Smooth muscle cell of the coronary artery (primary cell): ENCODE measurements around the gene RAI14. TPM values are rescaled to one million over a fixed set of nuclear protein-coding genes. Genes with fewer than 3 reads are reported as not detected.

ENCODE experiments used
- total RNA-seq: library from RNA; depleted of rRNA; stranded (reverse); fragments of >200 nt; gene quantifications from 2 replicates; pipeline ENCODE4 v1.2.3, GENCODE V29; 2014; ENCODE audit warnings: low replicate concordance

RAI14 gene
- total RNA-seq = 125 and 131 TPM in 2 replicates

DNA sequence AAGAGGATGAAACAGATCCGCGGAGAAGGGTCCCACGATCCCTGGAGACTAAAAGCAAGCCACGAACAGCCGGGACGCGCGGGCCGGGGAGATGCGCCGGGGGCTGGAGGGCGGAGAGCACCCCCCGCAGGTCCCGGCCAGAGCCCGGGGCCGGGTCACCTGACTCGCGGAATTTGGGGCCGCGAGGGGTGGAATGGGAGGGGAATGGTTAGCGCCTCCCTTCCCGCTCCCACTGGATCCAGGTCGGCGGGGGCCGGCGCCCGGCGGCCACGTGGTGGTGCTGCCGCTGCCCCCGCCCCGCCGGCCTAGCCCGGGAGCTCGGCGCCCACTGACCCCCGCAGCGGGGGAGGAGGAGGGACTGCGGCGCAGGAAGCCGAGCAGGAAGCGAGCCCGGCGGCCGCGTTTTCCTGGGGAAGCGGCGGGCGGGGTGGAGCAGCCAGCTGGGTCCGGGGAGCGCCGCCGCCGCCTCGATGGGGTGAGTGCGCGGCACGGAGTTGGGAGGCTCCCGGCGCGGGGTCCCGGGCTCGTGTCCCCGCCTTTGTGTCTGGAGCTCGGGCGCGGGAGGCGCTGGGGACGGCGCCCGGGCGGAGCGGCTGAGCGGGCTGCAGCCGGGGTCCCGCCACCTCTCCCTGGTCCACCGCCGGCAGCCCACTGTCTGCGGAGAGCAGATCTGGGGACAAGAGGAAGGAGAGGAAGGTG lies at the start of gene RAI14:
TSS of gene RAI14 (plus strand) at position 328 of the 699 bp plus-strand sequence. CDS start 30,592 bp downstream, outside the sequence.

DNA sequence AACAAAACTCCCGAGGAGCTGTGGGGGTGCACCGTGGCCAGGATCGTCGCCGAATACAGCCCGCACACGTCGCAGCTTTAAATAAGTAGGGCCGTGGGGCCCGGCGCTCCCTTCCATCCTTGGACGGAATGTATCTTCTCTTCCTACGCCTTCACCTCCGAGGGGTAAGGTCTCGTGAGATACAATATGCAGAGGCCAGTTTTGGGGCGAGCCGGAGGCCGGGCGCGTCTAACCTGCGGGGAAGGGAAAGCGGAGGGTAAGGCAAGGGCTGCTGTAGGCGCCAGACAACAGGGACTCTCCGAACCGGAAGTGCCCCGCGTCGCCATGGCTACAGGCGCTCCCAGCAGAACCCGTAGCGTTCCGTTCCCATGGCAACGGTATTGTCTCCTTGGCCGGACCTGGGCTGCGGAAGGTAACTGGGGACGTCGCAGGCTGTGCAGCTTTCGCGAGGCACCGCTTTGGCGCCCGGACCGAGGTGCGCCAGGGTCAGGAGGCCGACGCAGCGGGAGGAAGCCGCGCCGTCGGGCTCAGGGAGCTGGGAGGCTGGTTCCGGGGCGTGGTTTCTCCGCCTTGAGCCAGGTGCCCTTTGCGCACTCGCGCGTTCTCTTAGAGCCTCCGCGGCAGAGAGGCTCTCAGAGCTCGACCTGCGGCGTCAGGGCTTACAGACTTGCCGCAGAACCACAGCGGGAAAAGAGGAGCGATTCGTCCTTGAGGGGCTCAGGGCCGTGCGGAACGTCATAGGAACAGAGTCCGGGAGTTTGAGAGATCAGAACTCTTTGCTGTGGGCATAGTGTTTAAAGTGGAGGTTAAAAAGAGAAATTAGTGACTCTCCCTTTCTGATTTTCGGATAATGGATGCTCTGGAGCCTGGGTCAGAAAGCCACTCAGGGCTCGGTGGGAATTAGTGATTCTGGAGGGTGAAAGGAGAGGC lies 182.9 kb downstream of the RAI14 start, which contains the start of gene TTC23L:
TSS of gene TTC23L (plus strand) at position 380 of the 930 bp plus-strand sequence. CDS start 1,508 bp downstream, outside the sequence.

Other genes starting within 250 kb of the RAI14 start
- gene TTC23L, start 182.8 kb downstream of the RAI14 start, total RNA-seq = 0.12 TPM in 1 of 2 replicates, not detected in the other